Left cardiac atrium (tissue), 4 donors: ENCODE data around the gene PPP2R2D. TPM values are rescaled to one million over a fixed set of nuclear protein-coding genes. Genes with fewer than 3 reads are reported as not detected.

ENCODE experiments used
- ATAC-seq, 2 donors: fragments of 200-7000 bp; cut with Tn5 transposase; one replicate each; pipeline ENCODE4 v1.9.1; 2020; ENCODE audit warnings: mild to moderate bottlenecking in 2 of 2, moderate library complexity in 2 of 2
- DNase-seq: peaks from one replicate; pipeline ENCODE4 v3.0.0-alpha.2; 2020
- intact Hi-C, 2 donors: fragments of 100-400 bp; cut with DNase I; formaldehyde crosslinking; loops; one replicate each; pipeline versions ENCODE4 v1.14.1 to v1.15.1; 2022 to 2023
- total RNA-seq, 2 donors: library from RNA; stranded (reverse); fragmentation: NEBNext Ultra II Directional; extraction: Animal tissue kit (Norgen Biotek cat#: 25700); gene quantifications; one replicate each; pipeline ENCODE4 v1.2.1, GENCODE V29; 2021
- donor health status: DM: no; HTN: yes; CAD: no.
- donor health status: DM: no; HTN: yes; CAD: no; lungs with severe emphysema.
- donor health status: DM: yes; HTN: yes; CAD: no.
- donor health status: Dilated cardiomyopathy.

The PPP2R2D gene
- total RNA-seq, 2 donors from 2014 or later: 30.0 to 38.4 TPM

- ATAC-seq (no peak), DNase-seq (no peak)
- intact Hi-C loops: no loop called here
These were observed 35.4 kb upstream of the PPP2R2D start for GRCh38 chr10:131865223-131865917.

- DNase-seq (no peak), ATAC-seq (no peak)
- intact Hi-C loops: no loop called here
These were observed 34.1 kb upstream of the PPP2R2D start for GRCh38 chr10:131866673-131867072.

DNA sequence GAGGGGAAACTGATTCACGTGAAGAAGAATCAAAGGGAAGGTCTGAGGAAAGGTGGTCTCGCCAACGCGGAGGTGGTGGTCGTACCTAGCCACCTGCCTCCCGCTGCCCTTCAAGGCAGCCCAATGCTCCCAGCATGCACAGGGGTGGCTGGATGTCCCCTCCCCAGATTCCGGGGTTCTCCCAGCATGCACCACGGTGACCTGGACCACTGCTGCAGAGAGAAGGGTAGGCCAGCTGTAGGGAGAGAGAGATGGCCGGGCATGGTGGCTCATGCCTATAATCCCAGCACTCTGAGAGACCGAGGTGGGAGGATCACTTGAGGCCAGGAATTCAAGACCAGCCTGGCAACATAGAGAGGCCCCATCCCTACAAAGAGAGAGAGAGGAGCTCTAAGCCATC is 32.4 kb upstream of the PPP2R2D start:
- intact Hi-C loops: no loop called here
- ATAC-seq (no peak), DNase-seq (no peak)

GRCh38 chr10:131869344-131869743 is 31.5 kb upstream of the PPP2R2D start:
- ATAC-seq (no peak), DNase-seq (no peak)
- intact Hi-C loops: no loop called here

- DNase-seq (no peak), ATAC-seq (no peak)
- intact Hi-C loops: no loop called here
These were observed 30.4 kb upstream of the PPP2R2D start for GRCh38 chr10:131870411-131870810.

GRCh38 chr10:131870831-131871672 is 29.8 kb upstream of the PPP2R2D start:
- intact Hi-C loops: no loop called here
- DNase-seq (no peak), ATAC-seq (no peak)

GRCh38 chr10:131871673-131872005 is 29.2 kb upstream of the PPP2R2D start:
- intact Hi-C loops: no loop called here
- DNase-seq: no peak

GRCh38 chr10:131872011-131872826 is 28.6 kb upstream of the PPP2R2D start:
- ATAC-seq: no peak
- intact Hi-C loops: no loop called here

More at GRCh38 chr10:131871673-131872005, 29.2 kb upstream of the PPP2R2D start:
- no peak for ATAC-seq

GRCh38 chr10:131872827-131873375 is 27.9 kb upstream of the PPP2R2D start:
- DNase-seq: no peak
- intact Hi-C loops: no loop called here
- no peak for ATAC-seq

More at GRCh38 chr10:131872011-131872826, 28.6 kb upstream of the PPP2R2D start:
- no peak for DNase-seq

DNA sequence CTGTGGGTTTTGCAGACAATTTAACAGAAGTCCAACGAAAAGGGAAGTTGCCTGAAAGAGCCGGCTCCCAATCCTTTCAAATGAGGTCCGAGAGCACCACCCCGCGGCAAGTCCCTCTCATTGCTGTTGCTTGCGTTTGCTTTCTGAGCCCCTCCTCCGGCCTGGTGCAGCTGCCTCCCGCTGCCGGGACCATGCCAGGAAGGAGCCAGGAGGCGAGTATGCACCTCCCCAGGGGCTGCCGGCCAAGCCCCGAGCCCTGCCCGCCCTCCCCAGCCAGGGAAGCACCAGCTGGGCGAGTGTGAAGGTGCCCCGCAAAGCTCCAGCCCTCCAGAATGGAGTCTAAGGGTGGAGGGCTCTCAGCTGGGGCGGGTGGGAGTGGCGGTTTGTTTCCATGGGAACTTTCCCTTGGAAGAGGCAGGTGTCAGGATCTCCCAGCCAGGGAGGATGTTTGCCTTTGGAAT is 25.8 kb upstream of the PPP2R2D start:
- DNase-seq (peak; percentile 74), ATAC-seq (peak; percentile 80 to 88)
- intact Hi-C loops: loop anchor here in 1 of 2 donors (2.0 to 5.0 kb wide), 2 partner anchors 423 to 1684 kb away; no protein-coding TSS in a partner anchor

- intact Hi-C loops: loop anchor here in 1 of 2 donors (2.0 to 5.0 kb wide), 2 partner anchors 423 to 1685 kb away; no protein-coding TSS in a partner anchor
- DNase-seq (no peak), ATAC-seq (no peak)
These were observed 25.3 kb upstream of the PPP2R2D start for GRCh38 chr10:131875501-131875900.

DNA sequence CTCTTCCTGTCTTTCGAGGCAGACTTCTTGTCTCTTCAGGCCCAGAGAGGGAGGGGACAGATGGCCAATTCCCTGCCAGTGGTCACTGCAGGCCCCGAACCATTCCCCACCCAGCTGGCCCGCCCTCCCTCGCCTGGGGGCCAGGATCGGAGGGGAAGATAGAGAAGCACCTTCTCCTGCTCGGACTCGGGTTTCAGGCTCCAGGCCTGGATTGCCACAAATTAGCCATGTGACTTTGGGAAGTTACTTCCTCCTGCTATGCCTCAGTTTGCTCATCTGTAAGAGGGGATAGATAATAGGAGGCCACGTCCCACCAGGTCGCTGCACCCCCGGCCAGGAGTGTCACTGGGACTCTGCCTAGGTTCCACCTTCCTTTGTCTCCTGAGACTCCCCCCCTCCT is 24.8 kb upstream of the PPP2R2D start:
- no peak for DNase-seq
- ATAC-seq: no peak
- intact Hi-C loops: loop anchor here in 1 of 2 donors (5.0 kb wide), 1 partner anchor 424 kb away; no protein-coding TSS in a partner anchor

DNA sequence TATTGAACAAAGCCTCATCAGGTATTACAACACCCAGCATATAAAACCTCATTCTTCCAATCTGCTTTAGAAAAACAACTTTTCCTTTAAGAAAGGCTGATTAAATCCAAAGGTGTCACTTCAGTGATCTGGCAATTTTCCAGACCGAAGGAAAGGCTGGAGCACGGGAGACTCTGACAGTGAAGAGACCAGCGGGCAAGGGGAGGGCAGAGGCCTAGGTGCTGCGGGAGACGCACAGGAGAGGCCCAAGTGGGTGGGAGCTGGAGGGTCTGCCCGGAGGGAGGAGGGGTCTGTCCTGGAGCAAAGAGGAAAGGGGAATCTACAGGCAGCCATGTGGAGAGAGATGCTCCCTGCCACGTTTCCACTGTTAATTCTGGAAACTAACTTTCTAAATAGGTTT is 24.3 kb upstream of the PPP2R2D start:
- no peak for DNase-seq
- intact Hi-C loops: loop anchor here in 1 of 2 donors (5.0 kb wide), 1 partner anchor 424 kb away; no protein-coding TSS in a partner anchor
- ATAC-seq: no peak

DNA sequence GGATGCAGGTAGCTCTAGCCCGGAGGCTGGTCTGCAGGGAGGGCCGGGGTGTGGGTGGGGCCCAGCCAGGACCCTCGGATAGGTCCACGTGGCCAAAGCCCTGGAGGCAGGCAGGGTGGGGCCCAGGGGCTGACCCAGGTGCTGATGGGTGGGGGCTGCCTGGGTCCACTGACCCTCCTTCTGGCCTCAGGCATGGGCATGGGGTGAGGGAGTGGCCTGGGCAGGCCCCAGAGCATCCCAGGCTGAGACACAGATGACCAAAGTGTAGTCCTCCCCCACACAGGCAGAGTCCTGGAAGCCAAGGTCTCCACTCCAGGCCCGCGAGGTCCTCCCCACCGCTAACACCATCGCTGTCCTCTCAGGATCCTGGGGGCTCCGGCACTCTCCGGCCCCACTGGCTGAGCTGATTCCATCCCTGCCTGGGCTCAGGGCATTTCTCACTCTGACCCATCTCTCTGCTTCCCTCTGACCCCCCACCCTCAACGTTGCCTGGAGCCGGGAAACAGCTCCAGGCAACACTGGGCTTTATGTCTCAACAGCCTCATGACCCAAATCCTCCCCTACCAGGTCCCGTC is 20.7 kb upstream of the PPP2R2D start:
- no peak for ATAC-seq
- intact Hi-C loops: loop anchor here in 1 of 2 donors (10.0 kb wide), 1 partner anchor 265 kb away; no protein-coding TSS in a partner anchor
- DNase-seq: no peak

GRCh38 chr10:131881104-131881880 is 19.5 kb upstream of the PPP2R2D start:
- DNase-seq: no peak
- intact Hi-C loops: loop anchor here in 1 of 2 donors (10.0 kb wide), 1 partner anchor 264 kb away; no protein-coding TSS in a partner anchor
- no peak for ATAC-seq

DNA sequence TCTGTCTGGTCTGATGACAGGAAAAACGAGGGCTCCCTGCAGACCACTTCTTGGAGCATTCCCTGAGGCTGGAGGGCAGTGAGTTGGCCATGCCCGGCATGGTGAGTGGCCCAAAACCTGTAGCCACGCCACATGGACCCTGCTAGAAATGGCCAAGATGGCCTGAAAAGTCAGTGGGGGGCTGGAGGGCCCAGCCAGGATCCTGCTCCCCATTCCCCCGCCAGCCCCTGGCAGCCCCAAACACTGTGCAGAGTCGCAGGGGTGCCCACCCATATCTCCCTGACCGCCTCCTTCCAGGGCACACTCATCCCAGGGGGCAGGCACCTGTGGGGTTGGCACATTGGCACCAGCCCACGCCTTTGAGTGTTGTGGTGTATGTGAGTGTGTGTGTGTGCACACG is 18.7 kb upstream of the PPP2R2D start:
- ATAC-seq: no peak
- DNase-seq: no peak
- intact Hi-C loops: loop anchor here in 1 of 2 donors (10.0 kb wide), 1 partner anchor 263 kb away; no protein-coding TSS in a partner anchor

- intact Hi-C loops: loop anchor here in 1 of 2 donors (10.0 kb wide), 1 partner anchor 262 kb away; no protein-coding TSS in a partner anchor
These were observed 18.0 kb upstream of the PPP2R2D start for GRCh38 chr10:131882590-131883451.

More at GRCh38 chr10:131882590-131883451, 18.0 kb upstream of the PPP2R2D start:
- ATAC-seq: no peak
- DNase-seq: no peak
